GM23248 (cell line): ENCODE measurements around the gene ARID3B. TPM values are rescaled to one million over a fixed set of nuclear protein-coding genes. Genes with fewer than 3 reads are reported as not detected.

ENCODE experiments used
- DNase-seq: peaks from one replicate; pipeline ENCODE4 v3.0.0-alpha.2; 2015
- H2AFZ ChIP-seq: fragments of 200-600 bp; sonication (generic); 2 replicates; pipeline ENCODE4 v1.6.1; 2016; ENCODE audit warnings: antibody characterized with exemption
- H3F3A ChIP-seq: fragments of 200-600 bp; sonication (generic); 2 replicates; pipeline ENCODE4 v1.6.1; 2016; ENCODE audit warnings: mild to moderate bottlenecking, antibody characterized with exemption, mixed run types; ENCODE audit not compliant: insufficient read depth
- H3K27ac ChIP-seq: fragments of 200-600 bp; sonication (generic); 2 replicates; pipeline ENCODE4 v1.5.1; 2016; ENCODE audit warnings: mild to moderate bottlenecking
- H3K27me3 ChIP-seq: fragments of 200-600 bp; sonication (generic); replicated peaks from 2 replicates; pipeline ENCODE4 v1.6.1; 2016; ENCODE audit warnings: mild to moderate bottlenecking; ENCODE audit not compliant: insufficient read depth
- H3K36me3 ChIP-seq: fragments of 200-600 bp; sonication (generic); 2 replicates; pipeline ENCODE4 v1.6.1; 2016; ENCODE audit warnings: low read depth, mild to moderate bottlenecking
- H3K4me1 ChIP-seq: fragments of 200-600 bp; sonication (generic); 2 replicates; pipeline ENCODE4 v1.6.1; 2016; ENCODE audit warnings: mild to moderate bottlenecking; ENCODE audit not compliant: insufficient read depth
- H3K4me2 ChIP-seq: fragments of 200-600 bp; sonication (generic); one replicate; pipeline ENCODE4 v1.6.1; 2016; ENCODE audit warnings: mild to moderate bottlenecking; ENCODE audit not compliant: unreplicated experiment
- H3K4me3 ChIP-seq: fragments of 200-600 bp; sonication (generic); 2 replicates; pipeline ENCODE4 v1.5.1; 2016; ENCODE audit warnings: mild to moderate bottlenecking
- H3K79me2 ChIP-seq: fragments of 200-600 bp; sonication (generic); 2 replicates; pipeline ENCODE4 v1.6.1; 2016; ENCODE audit warnings: mild to moderate bottlenecking; ENCODE audit not compliant: insufficient read depth
- H3K9ac ChIP-seq: fragments of 200-600 bp; sonication (generic); 2 replicates; pipeline ENCODE4 v1.6.1; 2016; ENCODE audit warnings: mild to moderate bottlenecking
- H3K9me2 ChIP-seq: fragments of 200-600 bp; sonication (generic); 2 replicates; pipeline ENCODE4 v1.6.1; 2016; ENCODE audit warnings: mixed run types, mild to moderate bottlenecking, moderate library complexity; ENCODE audit not compliant: insufficient read depth
- H3K9me3 ChIP-seq: fragments of 200-600 bp; sonication (generic); one replicate; pipeline ENCODE4 v1.6.1; 2017; ENCODE audit warnings: low read depth
- H4K20me1 ChIP-seq: fragments of 200-600 bp; sonication (generic); 2 replicates; pipeline ENCODE4 v1.6.0; 2016; ENCODE audit not compliant: insufficient read depth
- EZH2 ChIP-seq: fragments of 200-600 bp; sonication (generic); IDR thresholded peaks from 2 replicates; pipeline ENCODE4 v1.6.1; 2018; ENCODE audit warnings: antibody characterized with exemption, mild to moderate bottlenecking; ENCODE audit not compliant: insufficient read depth, poor library complexity, severe bottlenecking
- EZH2phosphoT487 ChIP-seq: fragments of 200-600 bp; sonication (generic); IDR thresholded peaks from 2 replicates; pipeline ENCODE4 v1.6.1; 2018; ENCODE audit warnings: antibody characterized with exemption, moderate library complexity, mild to moderate bottlenecking, low read depth; ENCODE audit not compliant: insufficient read depth
- WGBS, 2 experiments: methylation state at CpG; one replicate each; pipeline ENCODE4 v1.1.6; 2015 to 2017; ENCODE audit warnings: low lambda C conversion rate in 2 of 2, low coverage in 1 of 2; ENCODE audit errors: missing lambda C conversion rate in 2 of 2; 5-methylcytosine and 5-hydroxymethylcytosine counted together
- in situ Hi-C: fragments of 300-500 bp; cut with MboI; formaldehyde crosslinking; loops from 2 replicates; pipeline ENCODE4 v1.15.0; 2020
- polyA plus RNA-seq: library from polyadenylated mRNA; unstranded; fragments of >200 nt; fragmentation: Nextera tagmentation; extraction: Ambion mirVana; gene quantifications from 2 replicates; pipeline ENCODE4 v1.2.1, GENCODE V29; 2016
- total RNA-seq: library from RNA; depleted of rRNA; stranded (reverse); fragments of >200 nt; shearing (Covaris generic); gene quantifications from 2 replicates; pipeline ENCODE4 v1.2.3, GENCODE V29; 2014

ARID3B gene
- total and polyA plus RNA-seq, 2 experiments from 2014 or later, result 2.1 to 4.9 TPM

GRCh38 chr15:74558706-74559105, 17.7 kb downstream of the ARID3B start:
- Histone ChIP-seq H3K27me3 (no peaks in the 10 kb centered on the region), H4K20me1 (0 out of 2 replicates have a peak, but pooled peaks cover 6% of the 10 kb centered on the region), H3K79me2 (peaks cover 30% of the 10 kb centered on the region), H2AFZ (no peak overlapping the region), H3K4me2 (no peak overlapping the region), H3K9me3 (no peaks in the 10 kb centered on the region), H3K27ac (no peak overlapping the region), H3K9ac (no peak overlapping the region), H3K9me2 (no peaks in the 10 kb centered on the region), H3F3A (no peaks in the 10 kb centered on the region), H3K4me1 (no peaks in the 10 kb centered on the region), H3K36me3 (no peaks in the 10 kb centered on the region), H3K4me3 (no peak overlapping the region)
- TF ChIP-seq EZH2phosphoT487, result no peak
- no peak for TF ChIP-seq EZH2
- DNase-seq, result no peak
- in situ Hi-C loops, result no loop called here
- WGBS, 2 experiments, result 91 to 93% methylated on average over 5 of the region's 5 CpGs

DNA sequence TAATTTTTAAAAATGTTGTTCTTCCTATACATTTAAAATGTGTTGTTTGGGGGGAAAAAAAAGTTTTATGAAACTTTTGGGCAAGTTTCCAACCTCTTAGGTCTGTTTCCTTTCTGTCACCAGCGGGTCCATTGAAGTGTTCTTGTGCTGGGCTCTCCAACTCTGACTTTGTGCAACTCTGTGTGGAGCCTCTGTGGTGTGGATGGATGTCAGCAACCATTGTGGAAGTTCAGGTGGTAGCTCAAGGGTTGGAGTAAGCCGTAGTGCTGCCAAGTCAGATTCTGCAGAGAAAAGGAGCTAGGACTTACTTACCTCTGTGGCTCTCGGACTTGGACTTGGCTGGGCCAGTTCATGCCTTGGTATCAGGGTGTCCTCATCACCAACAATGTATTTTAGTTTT, 22.4 kb downstream of the ARID3B start:
- no peaks in the 10 kb centered on the region for H3K36me3 ChIP-seq
- H3F3A ChIP-seq, result no peaks in the 10 kb centered on the region
- H2AFZ ChIP-seq, result no peak overlapping the region
- H3K4me1 ChIP-seq, result no peaks in the 10 kb centered on the region
- H3K9me3 ChIP-seq, result no peaks in the 10 kb centered on the region
- 92 to 99% methylated on average over 3 of the region's 3 CpGs for WGBS, 2 experiments
- no peak overlapping the region for H3K27ac ChIP-seq
- in situ Hi-C loops, result no loop called here
- 0 out of 2 replicates have a peak, but pooled peaks cover 6% of the 10 kb centered on the region for H4K20me1 ChIP-seq
- H3K27me3 ChIP-seq, result no peaks in the 10 kb centered on the region
- H3K79me2 ChIP-seq, result peaks cover 53% of the 10 kb centered on the region
- no peak for DNase-seq
- H3K9ac ChIP-seq, result no peak overlapping the region
- no peak overlapping the region for H3K4me2 ChIP-seq
- TF ChIP-seq EZH2 (no peak), EZH2phosphoT487 (no peak)
- H3K4me3 ChIP-seq, result no peak overlapping the region
- no peaks in the 10 kb centered on the region for H3K9me2 ChIP-seq

GRCh38 chr15:74564182-74564581, 23.2 kb downstream of the ARID3B start:
- Histone ChIP-seq H3K79me2 (peaks cover 45% of the 10 kb centered on the region), H3K36me3 (no peaks in the 10 kb centered on the region), H3K4me3 (no peak overlapping the region), H2AFZ (no peak overlapping the region), H3K9me2 (no peaks in the 10 kb centered on the region), H3K27me3 (no peaks in the 10 kb centered on the region), H3K4me2 (no peak overlapping the region), H3K4me1 (no peaks in the 10 kb centered on the region), H3F3A (no peaks in the 10 kb centered on the region), H3K9me3 (no peaks in the 10 kb centered on the region), H3K27ac (no peak overlapping the region), H3K9ac (no peak overlapping the region), H4K20me1 (0 out of 2 replicates have a peak, but pooled peaks cover 6% of the 10 kb centered on the region)
- 88 to 100% methylated on average over 1 of the region's 1 CpG for WGBS, 2 experiments
- in situ Hi-C loops, result no loop called here
- DNase-seq, result no peak
- TF ChIP-seq EZH2phosphoT487, result no peak
- TF ChIP-seq EZH2, result no peak

DNA sequence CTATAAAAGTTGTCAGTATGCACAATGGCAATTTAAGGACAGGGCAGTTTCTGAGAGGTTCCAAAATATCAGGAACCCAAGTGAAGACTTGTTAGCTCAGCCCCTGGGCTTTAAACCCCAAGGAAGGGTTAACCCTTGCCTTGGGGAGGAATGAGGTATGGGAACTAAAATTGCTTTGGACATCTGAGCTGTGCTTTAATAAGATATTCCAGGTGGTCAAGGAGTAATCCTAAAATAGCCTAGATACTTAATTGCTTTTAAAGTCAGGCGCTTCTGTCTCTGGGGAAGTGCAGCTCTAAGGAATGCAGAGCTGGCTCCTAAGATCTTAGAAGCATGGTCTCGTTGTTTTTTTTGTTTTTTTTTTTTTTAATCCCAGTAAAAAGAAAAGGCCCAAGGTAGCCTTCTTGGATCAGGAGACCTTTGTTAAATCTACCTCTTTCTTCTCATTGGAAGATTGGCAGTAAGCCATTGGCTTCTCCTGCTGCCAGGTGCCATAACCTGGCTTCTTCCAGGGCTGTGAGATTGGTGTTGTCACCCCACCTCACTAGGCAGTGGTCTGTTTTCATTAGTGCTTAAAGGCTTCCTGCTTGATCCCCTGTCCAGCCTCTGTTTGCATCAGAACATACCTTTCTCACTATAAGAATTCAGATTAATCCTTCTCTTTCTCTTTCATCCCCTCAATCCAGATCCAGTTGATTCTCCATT, 24.5 kb downstream of the ARID3B start:
- H3K9me2 ChIP-seq, result no peaks in the 10 kb centered on the region
- no peak for DNase-seq
- peaks cover 37% of the 10 kb centered on the region for H3K79me2 ChIP-seq
- no peak overlapping the region for H3K9ac ChIP-seq
- no peak overlapping the region for H3K27ac ChIP-seq
- WGBS, 2 experiments, result 94 to 95% methylated on average over 2 of the region's 2 CpGs
- peaks cover 11% of the 10 kb centered on the region for H3K4me1 ChIP-seq
- H3K4me2 ChIP-seq, result no peak overlapping the region
- H2AFZ ChIP-seq, result no peak overlapping the region
- H3K36me3 ChIP-seq, result no peaks in the 10 kb centered on the region
- H3K4me3 ChIP-seq, result no peak overlapping the region
- in situ Hi-C loops, result no loop called here
- no peaks in the 10 kb centered on the region for H3K9me3 ChIP-seq
- peaks cover 11% of the 10 kb centered on the region for H3F3A ChIP-seq
- H4K20me1 ChIP-seq, result 0 out of 2 replicates have a peak, but pooled peaks cover 6% of the 10 kb centered on the region
- H3K27me3 ChIP-seq, result no peaks in the 10 kb centered on the region
- no peak for TF ChIP-seq EZH2phosphoT487
- TF ChIP-seq EZH2, result no peak
